GF-D8 (cell line): ENCODE data around the gene TMCO4.
A peak's percentile ranks its signal among the peaks of the same experiment; 100 is the strongest.

Experiments used
- DNase-seq: peaks from one replicate; lab custom pipeline; 2025; lab: John Stamatoyannopoulos, UW

TMCO4 gene

DNA sequence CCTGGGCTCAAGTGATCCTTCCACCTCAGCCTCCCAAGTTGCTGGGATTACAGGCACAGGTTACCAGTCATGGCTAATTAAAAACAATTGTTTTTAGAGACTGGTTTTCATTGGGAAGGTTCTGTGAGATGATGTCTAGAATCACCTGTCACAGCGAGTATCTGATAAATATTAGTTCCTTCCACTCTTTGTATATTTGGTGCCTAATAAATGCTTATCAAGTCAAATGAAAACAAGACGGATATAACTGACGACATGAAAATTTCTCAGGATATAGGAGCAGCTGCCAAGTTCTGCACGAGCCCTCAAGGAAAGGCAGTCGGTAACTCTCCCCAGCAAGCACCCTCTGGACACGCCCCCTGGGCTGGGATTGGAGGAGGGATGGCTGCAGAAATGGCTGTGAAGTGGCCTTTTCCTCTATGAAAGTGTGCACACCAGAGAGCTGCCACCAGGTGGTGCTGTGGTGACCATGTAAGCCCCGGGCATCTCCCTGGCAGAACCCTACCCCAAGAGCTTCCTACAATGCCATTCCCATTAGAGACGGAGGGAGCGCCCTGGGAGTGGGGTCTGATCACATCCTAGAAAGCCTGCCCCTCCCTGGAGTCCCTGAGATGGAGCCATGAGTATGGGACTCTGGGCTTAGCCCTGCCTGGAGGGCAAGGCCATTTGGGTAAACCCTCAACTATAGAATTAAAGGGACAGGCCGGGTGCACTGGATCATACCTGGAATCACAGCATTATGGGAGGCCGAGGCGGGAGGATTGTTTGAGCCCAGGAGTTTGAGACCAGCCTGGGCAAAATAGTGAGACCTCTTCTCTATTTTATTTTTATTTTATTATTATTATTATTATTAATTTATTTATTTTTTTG is 84.1 kb downstream of the TMCO4 start:
- peak; percentile 13 for DNase-seq

DNA sequence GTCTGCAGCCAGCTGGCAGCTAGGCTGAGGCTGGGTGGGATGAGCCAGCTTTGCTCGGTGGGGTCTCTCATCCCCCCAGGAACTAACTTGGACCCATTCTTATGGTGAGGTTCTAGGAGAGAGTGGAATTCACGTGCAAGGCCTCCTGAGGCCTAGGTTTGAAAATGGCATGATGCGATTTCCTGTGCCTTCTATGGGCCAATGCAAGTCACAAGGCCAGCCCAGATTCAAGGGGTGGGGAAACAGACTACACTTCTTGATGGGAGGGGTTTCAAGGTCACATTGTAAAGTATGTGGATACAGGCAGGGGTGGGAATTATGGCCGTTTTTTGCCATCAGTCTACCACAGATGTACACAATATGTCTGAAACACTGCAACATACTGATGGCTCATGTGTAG is 86.8 kb downstream of the TMCO4 start:
- DNase-seq: no peak

DNA sequence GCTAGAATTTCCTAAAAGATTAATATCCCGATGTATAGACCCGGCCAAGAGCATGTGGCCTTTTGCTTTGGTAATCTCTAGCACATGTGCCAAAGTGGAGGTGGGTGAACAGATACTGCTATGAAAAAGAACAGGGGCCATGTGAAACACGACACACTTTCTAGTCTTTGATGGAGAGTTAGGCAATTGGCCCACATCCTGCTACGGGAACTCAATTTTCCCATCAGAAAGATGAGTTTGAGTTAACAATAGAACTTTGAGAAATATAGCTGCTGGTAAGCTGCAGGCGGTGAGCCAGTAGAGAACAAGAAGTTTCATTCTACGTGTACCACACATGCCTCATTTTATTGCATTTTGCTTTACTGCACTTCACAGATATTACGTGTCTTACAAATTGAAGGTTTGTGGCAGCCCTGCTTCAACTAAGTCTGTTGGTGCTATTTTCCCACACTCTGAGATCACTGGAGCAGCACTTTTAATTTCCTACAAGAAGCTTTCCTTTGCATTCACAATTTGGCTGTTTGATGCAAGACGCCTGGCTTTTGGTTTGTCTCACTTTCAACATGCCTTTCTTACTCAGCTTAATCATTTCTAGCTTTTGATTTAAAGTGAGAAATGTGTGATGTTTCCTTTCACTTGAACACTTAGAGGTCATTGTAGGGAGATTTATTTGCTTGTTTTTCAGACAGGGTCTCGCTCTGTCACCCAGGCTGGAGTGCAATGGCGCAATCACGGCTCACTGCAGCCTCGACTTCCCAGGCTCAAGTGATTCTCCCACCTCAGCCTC is 88.7 kb downstream of the TMCO4 start:
- no peak for DNase-seq

DNA sequence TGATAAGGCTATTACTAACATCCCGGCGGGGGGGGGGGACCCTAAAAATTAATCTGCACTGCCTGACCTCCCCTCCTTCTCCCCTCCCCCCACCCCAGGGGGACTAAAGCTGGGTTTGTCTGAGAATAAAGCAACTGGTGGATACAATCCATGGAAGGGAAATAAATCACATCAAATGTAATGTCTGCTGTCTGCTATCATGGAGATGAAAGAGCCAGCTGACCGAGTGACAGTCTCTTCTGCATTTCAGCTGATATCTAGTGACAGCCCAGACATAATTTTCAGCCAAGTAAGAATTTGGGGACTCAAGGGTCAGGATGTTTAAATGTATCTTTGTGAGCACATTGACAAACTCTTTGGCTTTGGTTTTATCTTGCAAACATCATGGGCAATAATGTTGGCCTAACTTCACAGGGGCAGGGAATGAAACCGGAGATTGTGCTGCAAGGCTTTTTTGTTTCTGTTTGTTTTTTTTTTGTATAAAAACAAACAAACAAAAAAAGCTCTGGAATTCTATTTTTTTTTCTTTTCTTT is 90.4 kb downstream of the TMCO4 start:
- DNase-seq: no peak

DNA sequence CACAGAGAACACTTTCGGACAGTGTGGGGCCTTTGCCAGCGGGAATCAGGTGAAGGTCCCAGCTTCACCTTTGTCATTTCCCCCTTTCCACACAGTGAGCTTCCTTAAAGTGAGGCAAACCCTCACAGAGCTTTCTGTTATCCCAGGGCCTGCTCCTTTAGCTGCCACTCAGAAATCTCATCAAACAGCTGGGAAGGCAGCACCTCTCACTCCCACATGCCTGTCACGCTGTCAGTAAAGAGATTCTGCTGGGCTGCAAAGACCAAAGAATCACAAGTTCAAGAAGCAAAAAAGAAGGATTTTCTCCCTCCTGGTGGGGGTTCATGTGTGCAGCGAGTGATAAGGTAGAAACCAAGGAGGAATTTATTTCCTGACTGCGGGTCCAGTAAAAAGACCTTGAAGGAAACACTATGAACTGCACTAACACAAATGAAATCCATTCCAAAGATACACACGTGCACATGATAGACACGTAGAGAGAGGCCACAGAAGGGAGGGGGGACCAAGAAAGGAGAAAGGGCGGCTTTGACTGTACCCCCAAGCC is 91.1 kb downstream of the TMCO4 start:
- DNase-seq: no peak

DNA sequence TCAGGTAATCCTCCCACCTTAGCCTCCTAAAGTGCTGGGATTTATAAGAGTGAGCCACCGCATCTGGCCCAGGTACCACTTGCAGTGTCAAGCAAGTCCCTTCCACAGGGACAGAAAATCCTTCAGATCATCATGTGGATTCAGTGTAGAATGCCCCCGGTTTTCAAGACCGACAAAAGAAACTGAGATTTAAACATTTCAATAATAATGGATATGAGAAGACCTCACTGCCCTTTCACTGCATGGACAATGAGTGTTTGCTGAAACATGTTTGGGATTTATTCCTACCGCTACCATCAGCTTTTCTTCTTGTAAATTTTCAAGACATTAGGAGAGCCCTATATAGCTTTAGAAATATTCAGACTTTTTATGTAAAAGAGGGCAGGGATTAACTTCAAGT is 93.6 kb downstream of the TMCO4 start:
- no peak for DNase-seq

DNA sequence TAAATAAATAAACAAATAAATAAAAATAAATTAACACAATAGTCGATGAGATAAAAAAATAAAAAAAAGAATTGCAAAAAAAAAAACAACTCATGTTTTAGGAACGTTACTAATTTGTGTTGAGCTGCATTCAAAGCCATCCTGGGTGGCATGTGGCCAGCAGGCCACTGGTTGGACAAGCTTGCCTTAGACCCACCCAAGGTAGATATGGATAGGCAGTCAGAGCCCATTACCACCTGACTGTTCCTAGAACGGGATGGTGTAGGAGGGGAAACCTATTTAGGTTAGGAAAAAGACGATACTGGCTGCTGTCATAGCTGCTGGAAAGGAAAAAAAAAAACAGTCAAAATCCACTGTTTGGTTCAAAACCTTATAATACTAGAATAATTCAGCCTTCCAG is 94.3 kb downstream of the TMCO4 start:
- DNase-seq: no peak

DNA sequence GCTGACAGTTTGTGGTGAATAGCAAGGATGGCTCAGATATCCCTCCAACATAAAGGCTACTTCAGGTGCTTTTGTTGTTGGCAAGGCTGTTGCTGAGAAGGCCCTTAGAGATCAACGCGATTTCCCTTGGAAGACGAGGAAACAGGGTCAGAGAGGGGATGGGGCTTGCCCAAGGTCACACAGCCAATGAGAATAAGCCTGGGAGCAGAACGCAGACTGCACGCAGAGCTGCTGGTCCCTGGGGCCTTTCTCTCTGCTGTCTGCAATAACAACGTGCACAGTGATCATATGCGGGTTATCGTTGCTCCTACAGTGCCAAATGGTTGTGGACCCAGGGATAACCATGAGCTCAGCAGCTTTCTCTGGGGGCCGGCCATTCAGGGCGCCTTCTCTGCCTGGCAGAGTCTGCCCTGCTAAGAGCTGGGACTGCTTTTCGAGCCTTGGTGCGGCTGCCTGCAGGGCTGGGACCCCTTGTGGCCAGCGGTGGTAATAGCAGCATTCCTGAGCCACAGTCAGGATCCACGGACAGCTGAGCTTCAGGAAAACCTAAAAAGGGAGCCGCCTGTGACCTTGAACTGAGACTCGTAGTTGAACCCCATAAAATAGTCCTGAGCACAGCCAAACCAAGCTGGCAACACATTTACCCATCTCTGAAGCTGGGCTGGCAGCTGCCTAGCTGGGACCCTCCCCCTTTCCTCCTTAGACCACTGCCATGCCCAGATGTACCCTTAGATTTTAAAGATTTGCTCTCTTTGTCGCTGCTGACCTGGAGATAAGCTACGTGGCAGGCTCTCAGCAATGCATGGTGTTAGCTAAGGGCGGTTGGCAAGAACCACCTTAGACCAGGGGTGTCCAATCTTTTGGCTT is 95.2 kb downstream of the TMCO4 start:
- no peak for DNase-seq

DNA sequence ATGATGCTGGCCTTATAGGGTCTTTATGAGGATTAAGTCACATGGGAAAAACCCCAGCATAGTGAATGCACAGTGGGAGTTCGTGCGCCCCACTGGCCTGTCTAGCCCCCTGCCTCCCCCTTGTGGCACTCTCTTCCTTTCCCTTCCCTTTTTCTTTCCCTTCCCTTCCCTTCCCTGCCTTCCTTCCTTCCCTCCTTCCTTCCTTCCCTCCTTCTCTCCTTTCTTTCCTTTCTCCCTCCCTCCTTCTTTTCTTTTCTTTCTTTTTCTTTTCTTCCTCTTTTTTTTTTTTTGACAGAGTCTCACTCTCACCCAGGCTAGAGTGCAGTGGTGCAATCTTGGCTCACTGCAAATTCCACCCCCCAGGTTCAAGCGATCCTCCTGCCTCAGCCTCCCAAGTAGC is 96.4 kb downstream of the TMCO4 start:
- no peak for DNase-seq

DNA sequence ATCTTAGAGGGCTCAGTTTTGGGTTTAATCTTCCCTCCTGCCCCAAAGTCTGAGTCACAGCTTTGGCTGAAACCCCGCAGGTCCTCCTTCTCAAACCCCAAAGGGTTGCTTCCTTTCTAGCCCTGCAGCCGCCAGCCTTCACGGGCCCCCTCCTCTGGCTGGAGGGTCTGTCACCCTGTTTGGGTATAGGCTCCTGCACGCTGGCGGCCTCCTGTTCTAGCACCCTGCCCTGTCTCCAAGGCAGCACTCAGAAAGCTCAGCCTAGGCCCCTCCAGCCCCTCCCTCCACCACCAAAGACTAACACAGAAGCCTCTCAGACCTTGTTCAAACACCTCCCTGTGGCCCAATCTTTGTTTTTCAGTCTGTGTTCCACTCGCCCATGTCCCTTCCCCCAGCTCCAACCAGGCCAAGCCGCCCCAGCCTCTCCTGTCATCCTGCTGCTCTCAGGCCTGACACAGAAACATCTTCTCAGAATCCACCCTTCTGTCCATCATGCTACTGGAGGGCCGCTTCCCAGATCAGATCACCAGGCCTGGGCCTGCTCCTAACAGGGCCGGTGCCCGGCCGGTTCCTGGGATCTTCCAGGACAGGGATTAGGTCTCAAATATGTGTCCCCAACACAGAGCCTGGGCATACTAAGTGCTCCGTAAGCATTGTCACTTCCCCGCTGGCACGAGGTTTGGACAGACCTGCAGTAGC is 99.5 kb downstream of the TMCO4 start:
- no peak for DNase-seq

DNA sequence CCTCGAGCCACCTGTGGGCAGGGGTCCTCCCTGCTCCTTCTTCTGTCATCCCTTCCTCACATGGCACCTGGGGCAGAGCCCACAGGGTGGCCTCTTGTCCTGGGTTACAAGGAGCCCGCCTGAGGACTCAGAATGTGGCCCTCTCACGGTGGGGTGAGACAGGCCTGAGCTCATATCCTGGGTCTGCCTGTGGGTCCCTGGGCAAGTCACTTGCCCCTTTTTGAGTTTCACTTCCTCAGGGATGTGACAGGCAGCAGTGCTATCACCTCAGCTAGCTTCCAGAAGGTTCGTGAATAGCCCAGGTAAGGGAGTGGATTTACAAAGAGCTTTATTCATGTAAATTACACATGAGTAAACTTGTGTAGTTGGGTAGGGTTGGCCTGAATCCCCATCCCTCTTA is 101.5 kb downstream of the TMCO4 start:
- no peak for DNase-seq

DNA sequence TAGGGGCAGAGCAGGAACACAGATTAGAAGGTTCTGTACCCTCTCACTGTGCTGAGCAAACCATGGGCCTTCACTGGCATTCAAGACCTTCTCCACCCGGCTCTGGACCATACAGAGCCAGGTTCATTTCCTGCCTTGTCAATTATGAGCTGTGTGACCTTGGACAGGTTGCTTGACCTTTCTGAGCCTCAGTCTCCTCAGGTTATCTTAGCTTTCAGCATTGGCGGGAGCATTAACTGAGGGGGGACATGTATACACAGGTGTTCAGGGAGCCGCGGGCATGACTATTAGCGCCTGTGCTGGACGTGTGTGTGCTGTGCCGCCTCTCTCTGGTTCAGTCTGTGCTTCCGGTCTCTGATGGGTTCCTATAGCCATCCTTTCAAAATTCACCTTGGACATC is 102.9 kb downstream of the TMCO4 start:
- no peak for DNase-seq

DNA sequence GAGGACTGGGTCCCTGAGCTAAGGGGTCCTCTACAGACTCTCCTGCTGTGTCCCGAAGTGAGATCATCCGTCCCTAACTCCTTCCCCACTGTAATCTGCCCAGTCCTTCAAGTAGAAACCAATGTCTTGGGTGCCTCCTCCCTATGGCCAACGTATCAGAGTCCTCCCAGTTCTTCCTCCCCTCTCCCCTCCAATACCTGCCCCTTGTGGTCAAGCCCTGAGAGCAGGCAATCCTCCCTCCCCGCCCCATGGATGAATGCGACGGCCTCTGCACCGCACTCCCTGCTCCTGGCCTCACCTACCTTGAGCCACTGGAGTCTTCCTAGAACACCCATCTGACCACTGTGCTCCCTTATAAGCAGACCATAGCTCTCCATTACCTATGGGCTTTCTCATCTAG is 103.9 kb downstream of the TMCO4 start:
- no peak for DNase-seq

DNA sequence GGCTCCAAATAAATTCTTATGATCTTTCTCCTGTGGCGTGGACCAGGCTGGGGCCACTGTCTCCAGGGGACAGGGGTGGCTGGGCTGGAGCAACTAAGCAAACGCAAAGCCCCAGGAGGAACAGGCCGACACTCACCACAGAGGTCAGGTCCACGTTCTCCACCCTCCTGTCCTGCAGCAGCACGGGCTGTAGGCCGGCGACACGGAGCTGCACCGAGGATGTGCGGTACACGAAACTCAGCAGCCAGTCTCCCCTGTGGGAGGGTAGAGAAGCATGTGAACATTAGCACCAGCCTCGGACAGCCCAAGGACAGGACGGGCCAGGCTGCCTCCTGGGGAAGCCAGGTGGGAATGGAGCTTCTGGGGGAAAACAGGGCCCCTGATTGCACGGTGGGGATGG is 105.4 kb downstream of the TMCO4 start:
- DNase-seq: no peak

DNA sequence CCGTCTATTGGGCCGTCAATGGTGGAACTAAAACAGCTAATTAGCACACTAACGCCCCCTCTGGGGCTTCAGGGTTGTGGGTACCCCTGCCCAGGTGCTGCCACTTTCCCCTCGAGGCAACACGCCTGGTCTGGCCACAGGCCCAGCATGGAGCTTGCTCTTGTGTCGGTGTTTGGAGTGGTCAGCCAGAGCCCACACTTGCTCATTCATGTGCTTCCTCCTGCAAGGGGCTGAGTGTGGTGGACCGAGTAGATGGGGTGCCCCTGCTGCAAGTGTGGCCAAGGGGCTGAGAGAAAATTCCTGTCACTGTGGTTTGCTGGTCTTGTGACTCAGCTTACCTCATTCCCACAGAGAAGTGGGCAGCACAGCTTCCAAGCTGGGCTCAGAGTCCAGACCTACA is 109.4 kb downstream of the TMCO4 start:
- DNase-seq: no peak

DNA sequence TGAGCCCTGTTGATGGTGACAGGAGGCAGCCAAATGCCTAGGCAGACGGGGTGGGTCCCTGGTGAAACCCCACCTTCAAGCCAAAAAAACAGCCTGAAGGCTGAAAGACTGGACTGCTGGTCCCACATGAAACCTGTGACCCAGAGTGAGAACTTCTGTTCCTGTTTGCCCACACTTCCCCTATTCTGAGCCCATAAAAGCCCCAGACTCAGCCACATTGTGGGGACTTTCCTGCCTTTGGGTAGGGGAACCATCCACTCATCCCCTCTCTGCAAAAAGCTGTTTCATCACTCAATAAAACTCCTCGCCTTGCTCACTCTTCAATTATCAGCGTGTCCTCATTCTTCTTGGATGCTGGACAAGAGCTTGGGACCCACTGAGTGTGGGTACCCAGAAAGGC is 109.9 kb downstream of the TMCO4 start:
- no peak for DNase-seq

DNA sequence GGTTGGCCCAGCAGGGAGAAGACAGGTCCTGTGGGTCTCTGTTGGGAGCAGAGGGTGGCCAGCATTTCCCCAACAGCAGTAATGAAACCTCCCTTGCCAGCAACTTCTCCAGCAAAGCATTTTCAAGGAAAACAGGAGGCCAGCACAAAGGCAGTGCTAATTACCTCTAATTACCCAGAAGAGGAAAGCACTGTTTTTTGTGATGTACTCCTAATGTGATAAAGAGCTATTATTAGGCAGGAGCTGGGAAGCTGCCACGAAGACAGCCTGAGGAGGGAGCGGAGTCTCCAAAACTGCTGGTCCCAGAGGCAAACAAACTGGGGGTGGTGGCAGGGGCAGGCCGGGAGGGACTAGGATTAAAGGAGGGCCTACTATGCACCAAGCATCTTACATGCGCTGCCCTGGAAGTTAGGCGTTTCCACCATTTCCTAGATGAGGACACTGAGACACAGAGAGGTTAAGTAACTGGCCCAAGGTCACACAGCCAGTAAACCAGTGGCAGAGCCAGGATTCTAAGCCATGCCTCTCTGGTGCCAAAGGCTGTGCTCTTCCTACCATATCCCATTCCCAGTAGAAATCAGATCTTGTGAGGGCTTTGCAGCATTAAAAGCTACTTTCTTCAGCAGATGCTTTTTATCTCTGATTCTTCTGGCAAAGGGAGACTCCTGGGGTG is 110.5 kb downstream of the TMCO4 start:
- no peak for DNase-seq

DNA sequence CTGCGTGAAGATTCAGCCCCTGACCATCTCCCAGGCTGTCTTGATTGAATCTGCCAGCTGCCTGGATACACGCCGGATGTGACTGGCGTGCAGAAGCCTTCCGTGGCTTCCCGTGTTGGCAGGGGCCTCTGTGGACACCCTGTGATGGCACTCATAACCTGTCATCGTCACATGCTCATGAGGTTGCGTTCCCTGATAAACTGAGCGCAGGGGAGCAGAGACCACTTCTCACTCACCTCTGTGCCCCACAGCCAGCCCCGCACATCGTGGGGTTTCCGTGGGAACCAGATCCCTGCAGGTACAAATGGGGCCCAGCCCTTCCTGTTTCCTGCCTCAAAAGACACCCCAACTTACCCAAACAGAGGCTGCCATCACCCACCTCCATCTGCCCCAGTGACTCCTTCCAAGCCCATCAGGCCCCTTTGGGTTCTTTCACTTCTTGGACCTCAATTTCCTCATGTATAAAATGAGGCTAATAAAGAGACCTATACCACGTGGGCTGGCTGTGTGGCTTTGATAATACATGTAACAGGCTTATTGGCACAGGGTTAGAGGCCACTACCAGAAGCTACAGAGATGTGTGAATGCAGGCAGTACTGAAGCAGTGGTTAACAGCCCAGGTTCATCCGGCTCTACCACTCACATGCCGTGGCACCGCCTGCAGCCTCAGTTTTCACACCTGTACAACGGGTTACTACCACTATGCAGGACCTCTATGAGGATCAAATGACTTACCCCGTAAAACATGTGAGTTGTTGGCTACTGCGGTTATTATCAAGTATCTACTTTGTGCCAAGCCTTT is 111.5 kb downstream of the TMCO4 start:
- DNase-seq: no peak

DNA sequence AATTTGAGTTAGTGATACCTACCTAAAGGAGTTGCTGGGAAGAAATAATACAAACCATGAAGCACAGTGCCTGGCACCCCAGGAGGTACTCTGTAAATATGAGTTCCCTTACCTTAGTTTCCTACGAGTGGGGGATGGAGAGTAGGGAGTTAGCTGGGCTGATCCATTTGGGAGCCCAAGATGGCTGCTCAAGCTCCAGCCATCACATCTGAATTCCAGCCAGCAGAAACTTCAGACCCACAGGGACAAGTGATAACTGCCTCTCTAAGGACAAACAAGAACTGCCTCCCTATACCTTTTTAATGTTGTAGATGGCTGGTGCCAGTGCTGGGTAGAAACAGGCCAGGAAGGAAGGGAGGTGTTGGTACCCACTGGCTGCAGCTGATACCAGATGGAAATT is 112.3 kb downstream of the TMCO4 start:
- DNase-seq: no peak

DNA sequence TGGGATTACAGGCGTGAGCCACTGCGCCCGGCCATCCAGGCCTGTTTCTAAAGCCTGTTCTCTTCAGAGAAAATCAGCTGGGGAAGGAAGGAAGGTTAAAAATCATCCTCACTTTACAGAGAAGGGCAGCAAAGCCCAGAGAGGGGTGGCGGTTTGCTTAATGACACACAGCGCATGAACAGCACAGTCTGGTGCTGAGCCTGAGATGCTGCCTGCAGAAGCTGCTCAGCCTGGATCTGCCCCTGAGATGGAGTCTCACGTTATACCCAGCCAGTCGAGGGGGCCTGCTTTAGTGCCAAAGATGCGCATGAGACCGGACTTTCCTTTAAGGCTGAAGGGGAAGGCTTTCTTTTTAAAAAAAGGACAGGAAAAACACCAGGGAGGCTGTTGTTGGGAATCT is 113.7 kb downstream of the TMCO4 start:
- no peak for DNase-seq
